ENCODE measurements around the gene TEX51.
A peak's percentile ranks its signal among the peaks of the same experiment; 100 is the strongest.

TEX51 gene

GRCh38 chr2:126914811-126915500 lies 16.3 kb downstream of the TEX51 start:
- DNase-seq (ENCODE audit: low read depth) = no peak

- no peak for DNase-seq (ENCODE audit: low read depth)
Measured at GRCh38 chr2:126915903-126916302, 17.2 kb downstream of the TEX51 start.

- DNase-seq (ENCODE audit: low read depth) = no peak
Measured at GRCh38 chr2:126916744-126917143, 18.1 kb downstream of the TEX51 start.

- no peak for DNase-seq (ENCODE audit: low read depth)
Measured at GRCh38 chr2:126921066-126921465, 22.4 kb downstream of the TEX51 start.

- DNase-seq (ENCODE audit: low read depth) = no peak
Measured at GRCh38 chr2:126930970-126931590, 32.4 kb downstream of the TEX51 start.

GRCh38 chr2:126932529-126932928 lies 33.8 kb downstream of the TEX51 start:
- peak; percentile 7 for DNase-seq (ENCODE audit: low read depth)

- DNase-seq (ENCODE audit: low read depth) = no peak
Measured at GRCh38 chr2:126932966-126933710, 34.4 kb downstream of the TEX51 start.

GRCh38 chr2:126933711-126934091 lies 35.0 kb downstream of the TEX51 start:
- no peak for DNase-seq (ENCODE audit: low read depth)

- no peak for DNase-seq (ENCODE audit: low read depth)
Measured at GRCh38 chr2:126934809-126935208, 36.1 kb downstream of the TEX51 start.

- no peak for DNase-seq (ENCODE audit: low read depth)
Measured at GRCh38 chr2:126935774-126936173, 37.1 kb downstream of the TEX51 start.

- no peak for DNase-seq (ENCODE audit: low read depth)
Measured at GRCh38 chr2:126936219-126936723, 37.6 kb downstream of the TEX51 start.

GRCh38 chr2:126940331-126940730 lies 41.6 kb downstream of the TEX51 start:
- no peak for DNase-seq (ENCODE audit: low read depth)

- no peak for DNase-seq (ENCODE audit: low read depth)
Measured at GRCh38 chr2:126942427-126943203, 43.9 kb downstream of the TEX51 start.

- DNase-seq (ENCODE audit: low read depth) = no peak
Measured at GRCh38 chr2:126943612-126944348, 45.1 kb downstream of the TEX51 start.

- DNase-seq (ENCODE audit: low read depth) = no peak
Measured at GRCh38 chr2:126945118-126945517, 46.4 kb downstream of the TEX51 start.

- DNase-seq (ENCODE audit: low read depth) = no peak
Measured at GRCh38 chr2:126946318-126947102, 47.8 kb downstream of the TEX51 start.

GRCh38 chr2:126947103-126947429 lies 48.4 kb downstream of the TEX51 start:
- DNase-seq (ENCODE audit: low read depth) = no peak

GRCh38 chr2:126949775-126950174 lies 51.1 kb downstream of the TEX51 start:
- DNase-seq (ENCODE audit: low read depth) = no peak

- no peak for DNase-seq (ENCODE audit: low read depth)
Measured at GRCh38 chr2:126950504-126950903, 51.8 kb downstream of the TEX51 start.
